NCI-H2081 treated with DMSO at 0.1 percent for 48 hours (cell line): ENCODE measurements around the gene LMNTD2.

Source experiments
- DNase-seq: peaks from one replicate; lab custom pipeline; 2025; lab: John Stamatoyannopoulos, UW

Gene LMNTD2

DNA sequence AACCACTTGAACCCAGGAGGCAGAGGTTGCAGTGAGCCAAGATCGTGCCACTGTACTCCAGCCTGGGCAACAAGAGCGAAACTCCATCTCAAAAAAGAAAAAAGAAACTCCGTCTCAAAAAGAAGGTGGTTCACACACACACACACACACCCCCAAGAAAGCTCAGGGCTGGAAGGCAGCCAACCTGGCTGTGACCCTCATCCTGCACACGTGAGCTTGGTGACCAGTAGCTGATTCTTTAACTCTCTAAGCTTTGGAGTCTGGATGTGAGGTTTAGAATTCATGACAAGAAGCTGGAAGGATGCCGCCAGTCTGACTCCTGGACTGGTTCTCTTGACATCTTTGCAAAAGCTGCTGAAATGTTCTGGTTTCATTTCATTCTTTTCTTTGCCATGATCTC lies 51.6 kb downstream of the LMNTD2 start:
- DNase-seq: no peak

DNA sequence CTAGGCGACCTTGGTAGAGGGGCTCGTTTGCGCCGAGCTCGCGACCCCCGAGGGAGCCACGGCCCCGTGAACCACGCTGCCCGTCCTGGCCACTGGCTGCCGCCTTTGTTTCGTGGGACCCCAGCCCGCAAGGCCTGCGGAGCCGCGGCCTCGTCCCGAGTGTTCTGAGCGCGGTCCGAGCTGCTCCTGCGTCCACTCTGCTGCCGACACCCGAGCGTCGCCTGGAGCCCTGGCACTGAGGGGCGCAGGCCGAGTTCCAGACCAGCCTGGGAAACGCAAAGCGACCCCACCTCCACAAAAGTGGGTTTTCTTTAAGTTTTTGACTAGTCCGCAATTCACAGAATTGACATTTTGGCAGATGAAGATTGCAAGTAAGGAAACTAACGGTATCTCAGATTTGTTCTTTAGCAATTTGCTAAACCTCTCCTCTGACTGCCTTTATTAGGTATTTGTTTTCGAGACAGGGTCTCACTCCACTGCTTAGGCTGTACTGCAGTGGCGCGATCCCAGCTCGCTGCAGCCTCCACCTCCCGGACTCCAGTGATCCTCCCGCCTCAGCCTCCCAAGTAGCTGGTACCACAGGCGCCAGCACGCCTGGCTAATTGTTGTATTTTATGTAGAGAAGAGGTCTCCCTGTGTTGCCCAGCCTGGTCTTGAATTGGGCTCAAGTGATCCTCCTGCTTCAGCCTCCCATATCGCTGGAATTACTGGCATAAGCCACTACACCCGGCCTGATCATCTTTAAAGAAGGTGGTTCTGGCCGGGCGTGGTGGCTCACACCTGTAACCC lies 52.6 kb downstream of the LMNTD2 start:
- DNase-seq: no peak

- peak; percentile 77 for DNase-seq
These were observed 53.4 kb downstream of the LMNTD2 start, which contains the start of gene RNH1 for GRCh38 chr11:506995-507726. TSS of gene RNH1 (minus strand) at chr11:507242. CDS start at chr11:502162, 5,080 bp downstream.

DNA sequence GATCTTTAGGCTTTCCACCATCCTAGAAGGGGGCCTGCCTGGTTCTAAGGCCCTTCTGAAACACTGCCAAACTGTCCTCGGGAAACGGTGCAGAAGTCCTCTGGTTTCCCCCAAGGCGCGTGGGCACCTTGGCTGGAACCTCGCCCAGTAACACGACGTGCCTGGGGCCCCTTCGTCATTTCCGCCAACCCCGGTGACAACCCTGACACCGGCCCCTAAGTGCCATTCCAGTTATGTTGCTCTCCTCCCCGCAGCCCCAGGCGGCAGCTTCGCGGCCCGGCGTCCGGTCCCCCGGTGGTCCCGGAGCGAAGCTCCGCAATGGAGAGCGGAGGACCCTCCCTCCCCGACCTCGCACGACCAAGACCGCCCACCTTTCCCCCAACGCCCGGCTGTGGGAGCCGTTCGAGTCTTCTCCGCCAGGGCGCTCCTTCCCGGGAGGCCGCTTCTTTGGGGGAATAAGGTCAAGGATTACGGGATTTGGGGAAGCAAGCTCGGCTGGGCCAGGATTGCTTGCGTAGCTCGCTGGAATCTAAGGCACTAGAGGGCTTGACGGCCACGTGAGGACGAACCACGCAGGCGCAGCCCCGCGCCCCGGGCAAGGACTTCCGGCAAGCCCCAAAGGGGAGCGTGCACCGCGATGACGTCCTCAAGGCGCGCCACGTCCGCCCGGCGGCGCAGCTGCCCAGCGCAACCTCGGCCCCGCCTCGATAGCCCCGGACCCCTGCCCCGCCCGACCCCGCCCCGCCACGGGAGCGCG lies 54.1 kb downstream of the LMNTD2 start:
- DNase-seq: peak; percentile 78

DNA sequence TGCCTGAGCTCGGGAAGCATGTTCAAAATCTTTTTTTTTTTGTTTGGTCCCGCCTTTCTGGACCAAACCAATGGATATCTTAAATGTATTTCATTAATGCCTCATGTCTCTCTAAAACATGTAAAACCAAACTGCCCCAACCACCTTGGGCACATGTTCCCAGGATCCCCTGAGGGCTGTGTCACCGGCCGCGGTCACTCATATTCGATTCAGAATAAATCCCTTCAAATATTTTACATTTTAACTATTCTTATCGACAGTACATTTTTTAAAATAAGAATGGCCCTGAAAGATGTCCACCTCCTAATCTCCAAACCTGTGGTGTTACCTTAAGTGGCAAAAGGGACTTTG lies 55.6 kb downstream of the LMNTD2 start:
- DNase-seq: no peak
